ENCODE results near the gene SH3BP5.
A peak's percentile ranks its signal among the peaks of the same experiment; 100 is the strongest.

The SH3BP5 gene

DNA sequence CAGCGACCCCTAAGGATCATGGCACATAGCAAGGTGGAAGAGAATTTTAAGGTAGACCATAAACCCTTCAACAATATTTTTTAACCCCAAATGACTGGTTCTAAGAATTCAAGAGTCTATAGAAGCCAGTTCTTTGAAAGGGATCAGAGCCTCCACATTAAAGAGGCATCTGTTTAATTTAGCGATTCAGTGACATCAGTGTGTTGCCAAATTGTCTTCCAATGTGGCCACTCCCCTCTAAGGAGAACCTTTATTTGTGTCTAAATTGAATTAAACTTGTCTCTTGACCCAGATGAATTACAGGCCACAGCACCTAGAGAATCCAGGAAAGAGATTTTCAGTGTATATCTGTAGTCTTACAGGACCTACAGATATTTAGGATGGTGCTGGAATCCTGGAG, 6.6 kb upstream of the SH3BP5 start:
- intact Hi-C loops (cut with DNase I; ENCODE audit: low total_unique reads): no loop called here
- Histone ChIP-seq H3K4me3 (no peak overlapping the region), H3K4me1 (no peaks in the 10 kb centered on the region), H3K36me3 (no peaks in the 10 kb centered on the region), H3K27me3 (no peaks in the 10 kb centered on the region), H3K9me3 (no peaks in the 10 kb centered on the region), H3K27ac (no peak overlapping the region)
- no peak for DNase-seq
- TF ChIP-seq CTCF (IDR thresholded peaks at IDR 0.05): no peak

DNA sequence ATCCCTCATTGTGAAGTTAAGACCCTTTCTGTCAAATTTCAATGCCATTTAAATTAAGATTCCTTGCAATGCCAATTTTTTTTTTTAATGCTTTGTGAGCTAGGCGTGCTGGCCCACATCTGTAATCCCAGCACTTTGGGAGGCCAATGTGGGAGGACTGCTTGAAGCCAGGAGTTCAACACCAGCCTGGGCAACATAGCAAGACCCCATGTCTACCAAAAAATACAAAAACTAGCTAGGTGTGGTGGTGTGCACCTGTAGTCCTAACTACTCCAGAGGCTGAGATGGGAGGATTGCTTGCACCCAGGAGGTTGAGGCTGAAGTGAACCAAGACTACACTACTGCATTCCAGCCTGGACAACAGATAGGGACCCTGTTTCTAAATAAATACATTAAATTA, 5.6 kb upstream of the SH3BP5 start:
- DNase-seq: no peak

GRCh38 chr3:15336057-15336456, 3.7 kb upstream of the SH3BP5 start:
- no peak for DNase-seq
- Histone ChIP-seq H3K4me1 (peaks cover 0 to 9% (median 4%) of the 10 kb centered on the region in 4 donors), H3K27me3 (no peaks in the 10 kb centered on the region), H3K27ac (no peak overlapping the region), H3K4me3 (no peak overlapping the region), H3K36me3 (no peaks in the 10 kb centered on the region), H3K9me3 (no peaks in the 10 kb centered on the region)
- intact Hi-C loops (cut with DNase I; ENCODE audit: low total_unique reads): no loop called here
- no peak for TF ChIP-seq CTCF (IDR thresholded peaks at IDR 0.05)

More for the DNA sequence above, 5.6 kb upstream of the SH3BP5 start:
- no peak for TF ChIP-seq CTCF (IDR thresholded peaks at IDR 0.05)
- H3K36me3 ChIP-seq: no peaks in the 10 kb centered on the region
- no peak overlapping the region for H3K4me3 ChIP-seq
- intact Hi-C loops (cut with DNase I; ENCODE audit: low total_unique reads): no loop called here
- H3K27ac ChIP-seq: no peak overlapping the region
- H3K9me3 ChIP-seq: no peaks in the 10 kb centered on the region
- no peaks in the 10 kb centered on the region for H3K27me3 ChIP-seq
- H3K4me1 ChIP-seq: peaks cover 0 to 5% (median 1%) of the 10 kb centered on the region in 4 donors

DNA sequence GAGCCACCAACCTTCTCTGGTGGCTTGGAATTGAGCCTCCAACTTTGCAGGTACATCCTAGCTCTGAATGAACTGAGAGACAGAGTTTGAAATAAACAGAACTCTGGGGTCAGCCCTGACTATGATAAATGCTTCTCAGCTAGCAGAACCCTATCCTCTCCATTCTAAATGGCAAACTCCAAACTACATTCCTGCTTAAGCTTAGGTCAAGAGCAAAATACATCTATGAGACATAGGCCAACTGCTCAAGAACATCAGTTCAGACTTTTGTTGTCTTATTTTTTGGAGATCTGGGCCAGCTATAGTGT, 1.5 kb upstream of the SH3BP5 start:
- TF ChIP-seq CTCF (IDR thresholded peaks at IDR 0.05): no peak
- intact Hi-C loops (cut with DNase I; ENCODE audit: low total_unique reads): loop anchor here (5.0 kb wide), 1 partner anchor 43 kb away; no protein-coding TSS in a partner anchor
- H3K27ac ChIP-seq: no peak overlapping the region

GRCh38 chr3:15333099-15333955, 941 bp upstream of the SH3BP5 start:
- intact Hi-C loops (cut with DNase I; ENCODE audit: low total_unique reads): loop anchor here (5.0 kb wide), 1 partner anchor 44 kb away; no protein-coding TSS in a partner anchor
- H3K36me3 ChIP-seq: no peaks in the 10 kb centered on the region
- H3K27me3 ChIP-seq: no peaks in the 10 kb centered on the region
- TF ChIP-seq CTCF (IDR thresholded peaks at IDR 0.05): no peak
- H3K27ac ChIP-seq: peak overlapping the region; percentile 88 to 93
- peaks cover 0 to 31% (median 13%) of the 10 kb centered on the region in 4 donors for H3K4me1 ChIP-seq
- DNase-seq: no peak
- peak overlapping the region; percentile 82 to 88 for H3K4me3 ChIP-seq
- no peaks in the 10 kb centered on the region for H3K9me3 ChIP-seq

More for the DNA sequence above, 1.5 kb upstream of the SH3BP5 start:
- Histone ChIP-seq H3K4me1 (peaks cover 0 to 26% (median 13%) of the 10 kb centered on the region in 4 donors), H3K4me3 (no peak overlapping the region), H3K9me3 (no peaks in the 10 kb centered on the region), H3K36me3 (no peaks in the 10 kb centered on the region), H3K27me3 (no peaks in the 10 kb centered on the region)
- no peak for DNase-seq
